ENCODE results near the gene CALCOCO1. TPM values are rescaled to one million over a fixed set of nuclear protein-coding genes. Genes with fewer than 3 reads are reported as not detected.

CALCOCO1 gene
- total and polyA plus RNA-seq, 10 of the 15 experiments (the other 5 are each of a cell fraction or from before 2014, with no cell fraction given): 2.8 to 55.9 (median 13.7) TPM

DNA sequence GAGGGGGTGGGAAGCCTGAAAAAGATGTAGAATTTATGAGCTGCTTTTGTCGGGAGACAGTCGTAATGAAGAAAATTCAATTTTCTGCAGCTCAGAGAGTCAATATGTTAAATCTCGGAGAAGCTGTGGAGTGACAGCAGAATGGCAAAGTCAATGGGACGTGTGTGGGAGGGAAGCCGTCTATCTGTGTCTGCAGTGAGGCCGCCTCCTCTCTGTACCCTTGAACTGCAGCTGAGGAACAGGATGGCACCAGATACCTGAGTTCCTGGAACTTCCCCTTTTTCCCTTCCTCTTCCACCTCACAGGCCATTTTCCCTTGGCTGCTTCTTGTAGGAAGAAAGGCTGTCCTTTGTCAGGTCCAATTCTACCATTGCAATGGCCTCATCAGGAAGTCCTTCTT is 9.3 kb upstream of the CALCOCO1 start:
- RAD21 ChIA-PET (ENCODE audit: unreplicated experiment): interaction anchor here (1.1 to 3.6 kb wide), 2 partner anchors 8 to 9 kb away, joined by 3 to 22 read pairs; partner anchors contain the start of gene CALCOCO1

More for the DNA sequence above, 9.3 kb upstream of the CALCOCO1 start:
- FAIRE-seq: no peak
- 38% methylated on average over 6 of the region's 6 CpGs for WGBS (ENCODE audit: insufficient coverage, insufficient replicate concordance, low lambda C conversion rate, missing lambda C conversion rate)
- Histone ChIP-seq H3K27ac (ENCODE audit: control insufficient read depth, insufficient read depth) (no peak overlapping the region), H3K79me2 (ENCODE audit: control insufficient read depth, insufficient read depth, low read length) (no peaks in the 10 kb centered on the region), H3K4me2 (ENCODE audit: control insufficient read depth, insufficient read depth) (no peak overlapping the region), H3K4me3 (no peak overlapping the region), H3K9me3 (replicated peaks; ENCODE audit: control insufficient read depth, insufficient read depth, low read length) (no peaks in the 10 kb centered on the region), H2AFZ (ENCODE audit: control insufficient read depth, low read depth, low read length) (no peak overlapping the region), H3K27me3 (replicated peaks in 1 of 2; ENCODE audit: control insufficient read depth in 2 of 2, insufficient read depth in 2 of 2, low read length in 1 of 2) (peaks cover 18 to 30% of the 10 kb centered on the region in 2 experiments), H4K20me1 (ENCODE audit: control insufficient read depth, insufficient read depth) (no peaks in the 10 kb centered on the region), H3K36me3 (ENCODE audit: control insufficient read depth in 2 of 2, insufficient read depth in 2 of 2, low read length in 1 of 2) (no peaks in the 10 kb centered on the region), H3K9ac (ENCODE audit: control insufficient read depth, insufficient read depth, low read length) (no peak overlapping the region), H3K4me1 (ENCODE audit: control insufficient read depth, insufficient read depth, low read length) (peaks cover 4% of the 10 kb centered on the region; the same call in 1 of the 2 replicates)
- TF ChIP-seq, protein P1, sequence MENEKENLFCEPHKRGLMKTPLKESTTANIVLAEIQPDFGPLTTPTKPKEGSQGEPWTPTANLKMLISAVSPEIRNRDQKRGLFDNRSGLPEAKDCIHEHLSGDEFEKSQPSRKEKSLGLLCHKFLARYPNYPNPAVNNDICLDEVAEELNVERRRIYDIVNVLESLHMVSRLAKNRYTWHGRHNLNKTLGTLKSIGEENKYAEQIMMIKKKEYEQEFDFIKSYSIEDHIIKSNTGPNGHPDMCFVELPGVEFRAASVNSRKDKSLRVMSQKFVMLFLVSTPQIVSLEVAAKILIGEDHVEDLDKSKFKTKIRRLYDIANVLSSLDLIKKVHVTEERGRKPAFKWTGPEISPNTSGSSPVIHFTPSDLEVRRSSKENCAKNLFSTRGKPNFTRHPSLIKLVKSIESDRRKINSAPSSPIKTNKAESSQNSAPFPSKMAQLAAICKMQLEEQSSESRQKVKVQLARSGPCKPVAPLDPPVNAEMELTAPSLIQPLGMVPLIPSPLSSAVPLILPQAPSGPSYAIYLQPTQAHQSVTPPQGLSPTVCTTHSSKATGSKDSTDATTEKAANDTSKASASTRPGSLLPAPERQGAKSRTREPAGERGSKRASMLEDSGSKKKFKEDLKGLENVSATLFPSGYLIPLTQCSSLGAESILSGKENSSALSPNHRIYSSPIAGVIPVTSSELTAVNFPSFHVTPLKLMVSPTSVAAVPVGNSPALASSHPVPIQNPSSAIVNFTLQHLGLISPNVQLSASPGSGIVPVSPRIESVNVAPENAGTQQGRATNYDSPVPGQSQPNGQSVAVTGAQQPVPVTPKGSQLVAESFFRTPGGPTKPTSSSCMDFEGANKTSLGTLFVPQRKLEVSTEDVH (IDR thresholded peaks at IDR 0.05; ENCODE audit: low read depth, partially characterized antibody): no peak
- no peak for TF ChIP-seq TARDBP (IDR thresholded peaks at IDR 0.05; ENCODE audit: borderline replicate concordance)
- TF ChIP-seq, protein P2, sequence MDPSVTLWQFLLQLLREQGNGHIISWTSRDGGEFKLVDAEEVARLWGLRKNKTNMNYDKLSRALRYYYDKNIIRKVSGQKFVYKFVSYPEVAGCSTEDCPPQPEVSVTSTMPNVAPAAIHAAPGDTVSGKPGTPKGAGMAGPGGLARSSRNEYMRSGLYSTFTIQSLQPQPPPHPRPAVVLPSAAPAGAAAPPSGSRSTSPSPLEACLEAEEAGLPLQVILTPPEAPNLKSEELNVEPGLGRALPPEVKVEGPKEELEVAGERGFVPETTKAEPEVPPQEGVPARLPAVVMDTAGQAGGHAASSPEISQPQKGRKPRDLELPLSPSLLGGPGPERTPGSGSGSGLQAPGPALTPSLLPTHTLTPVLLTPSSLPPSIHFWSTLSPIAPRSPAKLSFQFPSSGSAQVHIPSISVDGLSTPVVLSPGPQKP (IDR thresholded peaks at IDR 0.05; ENCODE audit: low read depth, low read length): no peak
- no peak for TF ChIP-seq ZNF274 (IDR thresholded peaks at IDR 0.05; ENCODE audit: insufficient read depth, insufficient read length)
- no peak for TF ChIP-seq BHLHE40 (IDR thresholded peaks at IDR 0.05; ENCODE audit: borderline replicate concordance in 1 of 2, low read depth in 2 of 2, low read length in 1 of 2)
- TF ChIP-seq EGR1 (IDR thresholded peaks at IDR 0.05; ENCODE audit: borderline replicate concordance in 1 of 2, low read depth in 2 of 2, low read length in 2 of 2): no peak
- TF ChIP-seq ZBED1 (IDR thresholded peaks at IDR 0.05; ENCODE audit: borderline replicate concordance): no peak
- CTCF ChIA-PET: interaction anchor here (0.8 to 18.6 kb wide), 5 partner anchors 7 to 193 kb away, joined by 3 to 341 read pairs (median 4); no protein-coding TSS in a partner anchor
- in situ Hi-C loops (cut with MboI): no loop called here
- no TSS peak for BruUV-seq (replicated peaks)
- SMC1A ChIA-PET (ENCODE audit: uncharacterized antibody, unreplicated experiment): interaction anchor here (1.8 to 2.1 kb wide), 2 partner anchors 9 to 36 kb away, joined by 4 to 8 read pairs; partner anchors contain the start of gene CALCOCO1
- DNase-seq (ENCODE audit: low read depth, low spot score): no peak
- intact Hi-C loops (cut with micrococcal nuclease; ENCODE audit: unreplicated experiment): no loop called here
- no peak for ATAC-seq
- POLR2A ChIA-PET: no interaction called here

Measured in GM12878 (cell line).